ENCODE results near the gene GFRA4.
"Not testable (repeated sequence)": the region's sequence is repeated elsewhere in the genome, so short reads cannot be mapped to it uniquely, and the experiment has no call there.

GFRA4 gene

DNA sequence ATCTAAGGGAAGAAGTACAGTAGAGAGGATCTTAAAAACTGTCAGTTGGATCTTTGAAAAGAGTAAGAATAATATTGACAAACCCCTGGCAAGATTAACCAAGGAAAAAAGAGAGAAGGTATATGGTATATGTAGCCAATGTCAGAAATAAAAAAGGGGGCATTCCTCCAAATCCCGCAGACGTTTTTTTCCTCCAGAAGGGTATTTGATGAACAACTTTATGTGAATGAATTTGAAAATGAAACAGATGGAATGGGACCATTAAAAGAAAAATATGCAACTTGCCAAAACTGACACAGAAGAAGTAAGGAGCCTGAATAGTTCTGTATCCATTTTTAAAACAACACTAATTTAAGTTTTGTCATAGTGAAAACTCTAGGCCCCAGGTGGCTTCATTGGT is 35.7 kb downstream of the GFRA4 start:
- no peak for DNase-seq (ENCODE audit: low spot score in 2 of 2)
- Histone ChIP-seq H3K4me3 (no peak overlapping the region), H3K9me3 (no peaks in the 10 kb centered on the region), H3K4me1 (peaks cover 2% of the 10 kb centered on the region; the same call in 1 of the 2 replicates), H3K27me3 (ENCODE audit: low read depth) (no peaks in the 10 kb centered on the region), H3K36me3 (replicated peaks) (0 out of 2 replicates have a peak, but pooled peaks cover 2% of the 10 kb centered on the region)
- in situ Hi-C loops (cut with MboI; ENCODE audit: low sequenced_read_pairs) = no loop called here

DNA sequence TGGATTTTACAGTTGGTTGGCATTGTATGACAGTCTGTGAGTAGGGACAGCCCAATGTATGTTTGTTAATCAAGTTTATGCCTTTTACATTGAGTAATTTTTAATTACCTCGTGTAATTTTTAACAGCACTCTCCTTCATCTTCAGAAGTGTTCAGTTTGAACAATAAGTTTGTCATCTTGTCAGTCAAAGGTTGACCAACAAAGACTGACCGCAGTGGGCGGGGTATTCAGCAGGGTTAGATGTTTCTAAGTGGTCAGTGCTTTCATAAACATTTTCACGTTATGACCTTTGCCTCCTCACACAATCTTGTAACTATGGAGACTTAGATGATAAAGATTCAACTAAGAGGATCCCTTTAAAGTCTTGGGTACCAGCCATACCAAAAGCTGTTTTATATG is 40.8 kb downstream of the GFRA4 start:
- no peak for DNase-seq (ENCODE audit: low spot score in 2 of 2)
- H3K4me3 ChIP-seq = no peak overlapping the region
- no peaks in the 10 kb centered on the region; the same call in 1 of the 2 replicates for H3K4me1 ChIP-seq
- no peaks in the 10 kb centered on the region for H3K27me3 ChIP-seq (ENCODE audit: low read depth)
- H3K36me3 ChIP-seq (replicated peaks) = 0 out of 2 replicates have a peak, but pooled peaks cover under 1% of the 10 kb centered on the region
- in situ Hi-C loops (cut with MboI; ENCODE audit: low sequenced_read_pairs) = no loop called here
- H3K9me3 ChIP-seq = no peaks in the 10 kb centered on the region

DNA sequence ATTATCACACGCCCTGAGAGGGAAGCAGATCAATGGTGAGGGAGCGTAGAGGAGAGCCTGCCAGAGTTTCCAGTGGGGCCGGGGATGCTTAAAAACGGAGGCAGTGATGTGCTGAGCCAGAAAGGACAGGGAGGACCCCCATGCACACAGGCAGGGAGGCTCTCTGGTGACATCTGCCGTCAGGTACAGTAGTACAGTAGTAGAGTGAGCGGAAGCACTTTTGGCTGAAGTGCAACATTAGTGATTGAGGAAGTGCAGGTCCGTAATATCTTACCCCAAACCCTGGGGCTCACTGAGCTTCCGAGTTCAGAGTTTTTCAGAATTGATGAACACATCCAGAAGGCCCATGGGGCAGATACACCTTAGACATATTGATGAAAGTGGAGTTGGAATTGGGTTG is 42.1 kb downstream of the GFRA4 start:
- DNase-seq (ENCODE audit: low spot score in 2 of 2) = no peak
- no peak overlapping the region for H3K4me3 ChIP-seq
- no peaks in the 10 kb centered on the region for H3K36me3 ChIP-seq (replicated peaks)
- H3K27me3 ChIP-seq (ENCODE audit: low read depth) = no peaks in the 10 kb centered on the region
- in situ Hi-C loops (cut with MboI; ENCODE audit: low sequenced_read_pairs) = no loop called here
- H3K4me1 ChIP-seq = no peaks in the 10 kb centered on the region; the same call in 1 of the 2 replicates
- no peaks in the 10 kb centered on the region for H3K9me3 ChIP-seq

DNA sequence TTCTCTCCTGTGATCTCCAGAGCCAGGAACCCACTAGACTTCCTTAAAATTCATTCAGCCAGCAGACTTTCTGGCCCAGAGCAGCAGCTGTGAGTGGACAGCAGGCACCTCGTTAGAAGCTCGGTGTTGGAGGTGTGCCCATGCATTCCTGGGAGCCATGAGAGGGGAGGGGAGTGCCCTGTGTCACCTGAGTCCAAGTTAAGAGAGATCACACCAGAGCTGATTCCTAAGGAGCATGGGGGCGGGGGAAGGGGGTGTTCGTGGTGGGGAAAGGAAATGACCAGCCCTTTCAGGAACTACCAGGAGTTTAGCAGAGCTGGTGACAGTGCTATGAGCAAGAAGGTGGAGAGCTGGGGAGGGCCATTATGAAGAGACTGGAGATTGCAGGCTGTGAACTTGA is 46.9 kb downstream of the GFRA4 start:
- H3K9me3 ChIP-seq = no peaks in the 10 kb centered on the region
- H3K27me3 ChIP-seq (ENCODE audit: low read depth) = no peaks in the 10 kb centered on the region
- no peak overlapping the region for H3K4me3 ChIP-seq
- DNase-seq (ENCODE audit: low spot score in 2 of 2) = no peak
- in situ Hi-C loops (cut with MboI; ENCODE audit: low sequenced_read_pairs) = no loop called here
- no peaks in the 10 kb centered on the region for H3K4me1 ChIP-seq
- no peaks in the 10 kb centered on the region for H3K36me3 ChIP-seq (replicated peaks)

DNA sequence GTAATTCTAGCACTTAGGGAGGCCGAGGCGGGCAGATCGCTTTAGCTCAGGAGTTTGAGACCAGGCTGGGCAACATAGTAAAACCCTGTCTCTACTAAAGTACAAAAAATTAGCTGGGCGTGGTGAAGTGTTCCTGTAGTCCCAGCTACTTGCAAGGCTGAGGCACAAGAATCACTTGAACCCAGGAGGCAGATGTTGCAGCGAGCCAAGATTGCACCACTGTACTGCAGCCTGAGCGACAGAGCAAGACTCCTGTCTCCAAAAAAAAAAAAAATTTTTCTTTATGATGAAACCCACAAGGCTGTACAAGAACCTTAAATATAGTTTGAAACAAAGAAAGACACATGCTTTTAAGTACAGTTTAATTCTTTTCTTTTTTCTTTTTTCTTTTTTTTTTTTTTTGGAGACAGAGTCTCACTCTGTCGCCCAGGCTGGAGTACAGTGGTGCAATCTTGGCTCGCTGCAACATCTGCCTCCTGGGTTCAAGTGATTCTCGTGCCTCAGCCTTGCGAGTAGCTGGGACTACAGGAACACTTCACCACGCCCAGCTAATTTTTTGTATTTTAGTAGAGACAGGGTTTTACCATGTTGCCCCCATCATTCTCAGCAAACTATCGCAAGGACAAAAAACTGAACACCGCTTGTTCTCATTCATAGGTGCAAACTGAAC is 47.9 kb downstream of the GFRA4 start:
- H3K4me3 ChIP-seq; H3K9me3 ChIP-seq; in situ Hi-C loops (cut with MboI; ENCODE audit: low sequenced_read_pairs); H3K27me3 ChIP-seq (ENCODE audit: low read depth); H3K4me1 ChIP-seq; DNase-seq (ENCODE audit: low spot score in 2 of 2); H3K36me3 ChIP-seq (replicated peaks): not testable (repeated sequence)

DNA sequence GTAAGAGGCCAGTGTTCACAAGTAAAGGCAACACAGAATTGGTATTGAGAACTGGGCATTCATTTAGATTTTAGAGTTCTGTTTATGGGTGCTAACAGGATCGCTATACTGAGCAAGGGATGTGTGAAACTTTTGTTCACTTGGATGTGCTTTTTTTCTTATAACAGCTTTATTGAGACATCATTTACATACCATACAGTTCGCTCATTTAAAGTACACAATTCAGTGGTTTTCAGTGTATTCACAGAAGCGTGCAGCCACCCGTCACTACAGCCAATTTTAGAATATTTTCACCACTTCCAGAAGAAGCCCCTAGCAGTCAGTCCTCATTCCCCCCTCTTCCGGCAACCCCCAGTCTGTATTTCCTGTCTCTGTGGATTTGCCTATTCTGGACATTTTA is 48.7 kb downstream of the GFRA4 start:
- no peaks in the 10 kb centered on the region for H3K27me3 ChIP-seq (ENCODE audit: low read depth)
- DNase-seq (ENCODE audit: low spot score in 2 of 2) = no peak
- no peak overlapping the region for H3K4me3 ChIP-seq
- no peaks in the 10 kb centered on the region for H3K9me3 ChIP-seq
- in situ Hi-C loops (cut with MboI; ENCODE audit: low sequenced_read_pairs) = no loop called here
- H3K4me1 ChIP-seq = no peaks in the 10 kb centered on the region
- no peaks in the 10 kb centered on the region for H3K36me3 ChIP-seq (replicated peaks)

DNA sequence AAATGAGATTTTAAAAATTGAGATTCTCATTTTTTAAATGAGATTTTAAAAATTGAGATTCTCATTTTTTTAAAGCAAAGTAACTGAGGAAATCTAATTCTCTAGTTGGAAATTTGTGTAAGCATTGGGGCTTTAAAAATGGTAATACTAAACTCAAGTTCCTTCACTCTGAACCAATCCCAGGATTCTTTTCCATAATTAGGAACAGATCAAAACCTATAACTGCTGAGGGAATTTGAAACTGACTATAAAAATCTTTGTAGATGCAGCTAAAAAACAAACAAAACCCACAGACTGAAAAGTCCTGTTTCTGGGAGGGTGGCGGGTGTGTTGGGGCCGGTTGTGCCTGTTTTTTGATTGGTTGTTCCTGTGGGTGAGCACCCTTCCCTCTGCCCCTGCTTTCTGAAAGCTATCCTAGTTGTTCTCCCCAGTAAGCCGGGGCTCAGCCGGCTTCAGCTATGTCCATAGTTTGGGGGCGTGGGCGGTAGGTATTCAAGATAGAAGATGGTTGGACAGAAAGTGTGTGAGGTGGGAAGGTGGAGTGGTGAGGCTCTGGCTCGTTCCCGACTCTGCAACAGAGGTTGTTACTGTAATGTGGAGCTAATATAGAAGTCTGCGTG is 49.3 kb downstream of the GFRA4 start:
- Histone ChIP-seq H3K27me3 (ENCODE audit: low read depth) (no peaks in the 10 kb centered on the region), H3K4me1 (no peaks in the 10 kb centered on the region), H3K9me3 (no peaks in the 10 kb centered on the region), H3K36me3 (replicated peaks) (no peaks in the 10 kb centered on the region), H3K4me3 (no peak overlapping the region)
- no peak for DNase-seq (ENCODE audit: low spot score in 2 of 2)
- in situ Hi-C loops (cut with MboI; ENCODE audit: low sequenced_read_pairs) = no loop called here

DNA sequence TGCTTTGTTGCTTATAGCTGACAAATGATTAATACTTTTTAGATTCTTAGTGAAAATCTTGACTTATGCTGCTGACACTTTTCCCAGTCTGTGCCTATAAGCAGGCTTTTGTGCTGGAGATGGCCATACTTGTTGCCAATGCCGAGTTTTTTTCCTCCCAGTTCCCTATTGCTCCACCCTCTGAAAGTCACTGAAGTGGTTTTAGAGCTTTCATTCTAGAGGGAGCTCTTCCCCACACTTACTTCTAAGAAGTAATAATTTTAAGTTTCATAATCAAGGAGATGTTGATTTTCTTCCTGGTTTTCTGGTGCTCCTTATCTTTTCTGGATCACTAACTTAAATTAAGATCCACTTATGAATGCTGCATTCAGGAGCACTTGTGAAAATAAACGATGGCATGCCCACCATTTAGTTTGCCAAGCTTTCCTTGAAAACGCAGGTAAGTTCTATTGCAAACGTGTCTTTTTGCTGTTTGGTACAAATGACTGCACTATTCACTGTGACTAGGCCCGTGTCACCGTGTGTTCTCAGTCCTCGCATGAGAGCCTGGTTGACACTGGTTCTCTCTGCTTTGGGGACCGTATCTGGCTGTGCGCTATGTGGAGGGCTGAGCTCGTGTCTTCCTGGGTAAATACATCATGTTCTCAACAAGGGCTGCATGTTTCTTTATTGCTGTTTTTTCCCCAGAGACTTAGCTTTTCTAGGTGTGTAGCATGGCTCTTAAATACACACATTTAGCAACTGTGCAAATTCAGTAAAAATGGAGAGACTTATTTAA is 50.2 kb downstream of the GFRA4 start:
- H3K9me3 ChIP-seq = no peaks in the 10 kb centered on the region
- in situ Hi-C loops (cut with MboI; ENCODE audit: low sequenced_read_pairs) = no loop called here
- no peaks in the 10 kb centered on the region for H3K4me1 ChIP-seq
- H3K36me3 ChIP-seq (replicated peaks) = no peaks in the 10 kb centered on the region
- no peaks in the 10 kb centered on the region for H3K27me3 ChIP-seq (ENCODE audit: low read depth)
- no peak for DNase-seq (ENCODE audit: low spot score in 2 of 2)
- no peak overlapping the region for H3K4me3 ChIP-seq

DNA sequence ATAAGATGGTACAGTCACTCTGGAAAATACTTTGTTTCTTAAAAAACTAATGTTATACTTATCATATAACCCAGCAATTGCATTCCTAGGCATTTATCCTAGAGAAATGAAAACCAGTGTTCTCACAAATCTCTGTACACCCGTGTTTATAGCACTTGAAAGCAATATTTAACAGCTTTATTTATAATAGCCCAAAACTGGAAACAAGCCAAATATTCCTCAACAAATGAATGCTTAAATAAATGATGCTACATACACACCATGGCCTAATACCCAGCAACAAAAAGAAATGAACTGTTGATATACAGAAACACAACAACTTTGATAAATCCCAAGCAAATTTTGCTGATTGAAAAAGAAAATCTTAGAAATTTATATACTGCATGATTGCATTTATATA is 51.3 kb downstream of the GFRA4 start:
- Histone ChIP-seq H3K36me3 (replicated peaks) (no peaks in the 10 kb centered on the region), H3K27me3 (ENCODE audit: low read depth) (no peaks in the 10 kb centered on the region), H3K4me3 (no peak overlapping the region), H3K4me1 (no peaks in the 10 kb centered on the region), H3K9me3 (no peaks in the 10 kb centered on the region)
- DNase-seq (ENCODE audit: low spot score in 2 of 2) = no peak
- in situ Hi-C loops (cut with MboI; ENCODE audit: low sequenced_read_pairs) = no loop called here

Data from HAP-1 (cell line).